Measurements from ENCODE around the gene MYNN.
A peak's percentile ranks its signal among the peaks of the same experiment; 100 is the strongest.

The MYNN gene

GRCh38 chr3:169744366-169745054 lies 28.7 kb upstream of the MYNN start:
- no peak overlapping the region for H3K27ac ChIP-seq (ENCODE audit: extremely low read depth, low read depth, low read length)
- ChIA-PET CTCF (interaction anchor here (0.6 to 3.5 kb wide), 17 partner anchors 56 to 1320 kb away, joined by 3 to 14 read pairs (median 3); no protein-coding TSS in a partner anchor), POLR2A (interaction anchor here (1.0 kb wide), 1 partner anchor 19 kb away, joined by 3 read pairs; no protein-coding TSS in a partner anchor)
- H3K9me3 ChIP-seq (ENCODE audit: control insufficient read depth, insufficient read depth, low read depth, low read length): no peaks in the 10 kb centered on the region
- H3K4me3 ChIP-seq (ENCODE audit: low read depth, low read length): no peak overlapping the region
- H3K4me1 ChIP-seq (ENCODE audit: control insufficient read depth, insufficient read depth, low read length): no peaks in the 10 kb centered on the region
- no peaks in the 10 kb centered on the region for H3K36me3 ChIP-seq (ENCODE audit: control insufficient read depth in 2 of 2, insufficient read depth in 1 of 2, low read length in 2 of 2)
- TF ChIP-seq PRDM6 (tag by site-specific recombination; IDR thresholded peaks at IDR 0.05) (peak; percentile 82), HOXA7 (CRISPR knock-in tag; IDR thresholded peaks at IDR 0.05; ENCODE audit: borderline replicate concordance) (no peak), ZNF654 (tag by site-specific recombination; IDR thresholded peaks at IDR 0.05; ENCODE audit: low read depth) (peak; percentile 86), IKZF3 (tag by site-specific recombination; IDR thresholded peaks at IDR 0.05) (no peak), ZBTB17 (tag by site-specific recombination; IDR thresholded peaks at IDR 0.05) (0 out of 2 replicates have a peak, but pooled peaks have one; percentile 45), WT1 (tag by site-specific recombination; IDR thresholded peaks at IDR 0.05) (no peak), ZNF394 (tag by site-specific recombination; IDR thresholded peaks at IDR 0.05; ENCODE audit: borderline replicate concordance) (no peak), ZNF555 (tag by site-specific recombination; conservative IDR thresholded peaks at IDR 0.05) (no peak), ZSCAN5A (tag by site-specific recombination; IDR thresholded peaks at IDR 0.05) (no peak), PATZ1 (tag by site-specific recombination; IDR thresholded peaks at IDR 0.05) (no peak), ZSCAN30 (tag by site-specific recombination; IDR thresholded peaks at IDR 0.05) (0 out of 2 replicates have a peak, but pooled peaks have one; percentile 52), INSM2 (tag by site-specific recombination; IDR thresholded peaks at IDR 0.05) (no peak), ZBTB49 (tag by site-specific recombination; IDR thresholded peaks at IDR 0.05; ENCODE audit: low read depth) (no peak), SCRT2 (tag by site-specific recombination; IDR thresholded peaks at IDR 0.05) (0 out of 2 replicates have a peak, but pooled peaks have one; percentile 26), ZNF23 (tag by site-specific recombination; IDR thresholded peaks at IDR 0.05; ENCODE audit: borderline replicate concordance) (no peak), ZNF18 (tag by site-specific recombination; IDR thresholded peaks at IDR 0.05) (no peak), BCL11A (tag by site-specific recombination; IDR thresholded peaks at IDR 0.05; ENCODE audit: low read depth) (no peak), ZBTB21 (tag by site-specific recombination; IDR thresholded peaks at IDR 0.05) (no peak), ZNF692 (tag by site-specific recombination; IDR thresholded peaks at IDR 0.05) (no peak), ZNF416 (tag by site-specific recombination; IDR thresholded peaks at IDR 0.05) (no peak), ZNF366 (tag by site-specific recombination; conservative IDR thresholded peaks at IDR 0.05) (no peak), ZNF521 (tag by site-specific recombination; IDR thresholded peaks at IDR 0.05) (no peak)
